ENCODE results near the gene THY1.

GRCh38 chr11:119438599-119438998 lies 15.6 kb upstream of the THY1 start:
- TF ChIP-seq FOXM1 (IDR thresholded peaks at IDR 0.05; ENCODE audit: borderline replicate concordance, low read depth) (no peak), RAD21 (IDR thresholded peaks at IDR 0.05; ENCODE audit: low read depth) (no peak)
